ENCODE measurements around the gene A1BG.
A peak's percentile ranks its signal among the peaks of the same experiment; 100 is the strongest.
"Not testable (repeated sequence)": the region's sequence is repeated elsewhere in the genome, so short reads cannot be mapped to it uniquely, and the experiment has no call there.

A1BG gene

DNA sequence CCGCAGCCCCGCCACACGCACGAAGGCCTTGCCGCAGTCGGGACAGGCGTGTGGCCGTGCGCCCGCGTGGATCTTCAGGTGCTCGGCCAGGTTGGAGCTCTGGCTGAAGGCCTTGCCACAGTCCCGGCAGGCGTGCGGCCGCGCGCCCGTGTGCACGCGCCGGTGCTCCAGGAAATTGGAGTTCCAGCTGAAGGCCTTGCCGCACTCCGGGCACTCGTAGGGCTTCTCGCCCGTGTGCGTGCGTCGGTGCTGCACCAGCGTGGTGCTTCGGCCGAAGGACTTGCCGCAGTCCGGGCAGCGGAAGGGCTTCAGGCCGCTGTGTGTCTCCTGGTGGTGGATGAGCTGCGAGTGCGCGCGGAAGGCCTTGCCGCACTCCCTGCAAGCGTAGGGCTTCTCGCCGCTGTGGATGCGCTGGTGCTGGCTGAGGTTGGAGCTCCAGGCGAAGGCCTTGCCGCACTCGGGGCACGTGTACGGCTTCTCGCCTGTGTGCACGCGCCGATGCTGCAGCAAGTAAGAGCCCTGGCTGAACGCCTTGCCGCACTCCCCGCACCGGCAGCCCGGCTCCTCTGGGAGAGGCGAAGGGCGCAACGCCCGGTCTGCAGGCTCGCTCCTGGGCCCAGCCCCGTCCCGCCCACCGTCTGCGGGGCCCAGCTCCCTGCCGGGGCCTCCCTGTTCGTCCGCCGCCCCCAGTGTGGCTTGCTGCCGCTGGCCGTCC lies 3.6 kb upstream of the A1BG start:
- no peak for DNase-seq

DNA sequence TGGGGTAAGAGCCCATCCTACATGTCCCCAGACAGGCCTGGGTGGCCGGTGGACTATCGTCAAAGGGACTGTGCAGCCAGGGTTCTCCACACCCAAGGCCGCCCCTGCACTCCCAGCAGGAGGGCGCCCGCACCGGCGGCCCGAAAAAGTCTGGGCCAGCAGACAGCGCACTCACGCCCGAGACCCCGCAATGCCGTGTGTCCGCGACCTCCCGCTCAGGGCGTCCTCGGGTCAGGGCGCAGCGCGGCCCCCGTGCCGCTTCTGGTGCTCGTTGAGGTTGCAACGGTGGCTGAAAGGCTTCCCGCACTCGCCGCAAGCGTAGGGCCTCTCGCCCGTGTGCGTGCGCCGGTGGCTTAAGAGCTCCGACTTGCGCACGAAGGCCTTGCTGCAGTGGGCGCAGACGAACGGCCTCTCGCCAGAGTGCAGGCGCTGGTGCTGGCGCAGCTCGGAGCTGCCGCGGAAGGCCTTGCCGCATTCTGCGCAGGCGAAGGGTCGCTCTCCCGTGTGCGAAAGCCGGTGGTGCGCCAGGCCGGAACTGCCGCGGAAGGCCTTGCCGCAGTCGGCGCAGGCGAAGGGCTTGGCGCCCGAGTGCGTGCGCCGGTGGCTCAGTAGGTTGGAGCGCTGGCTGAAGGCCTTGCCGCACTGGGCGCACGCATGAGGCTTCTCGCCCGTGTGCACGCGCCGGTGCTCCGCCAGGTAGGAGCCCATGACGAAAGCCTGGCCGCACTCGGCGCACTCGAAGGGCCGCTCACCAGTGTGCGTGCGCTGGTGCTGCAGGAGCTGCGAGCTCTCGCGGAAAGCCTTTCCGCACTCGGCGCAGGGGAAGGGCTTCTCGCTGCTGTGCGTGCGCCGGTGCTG lies 2.8 kb upstream of the A1BG start:
- DNase-seq = no peak

- no peak for DNase-seq
Measured at GRCh38 chr19:58355215-58355796, 2.0 kb upstream of the A1BG start.

GRCh38 chr19:58354478-58355030 lies 1.3 kb upstream of the A1BG start:
- no peak for DNase-seq

DNA sequence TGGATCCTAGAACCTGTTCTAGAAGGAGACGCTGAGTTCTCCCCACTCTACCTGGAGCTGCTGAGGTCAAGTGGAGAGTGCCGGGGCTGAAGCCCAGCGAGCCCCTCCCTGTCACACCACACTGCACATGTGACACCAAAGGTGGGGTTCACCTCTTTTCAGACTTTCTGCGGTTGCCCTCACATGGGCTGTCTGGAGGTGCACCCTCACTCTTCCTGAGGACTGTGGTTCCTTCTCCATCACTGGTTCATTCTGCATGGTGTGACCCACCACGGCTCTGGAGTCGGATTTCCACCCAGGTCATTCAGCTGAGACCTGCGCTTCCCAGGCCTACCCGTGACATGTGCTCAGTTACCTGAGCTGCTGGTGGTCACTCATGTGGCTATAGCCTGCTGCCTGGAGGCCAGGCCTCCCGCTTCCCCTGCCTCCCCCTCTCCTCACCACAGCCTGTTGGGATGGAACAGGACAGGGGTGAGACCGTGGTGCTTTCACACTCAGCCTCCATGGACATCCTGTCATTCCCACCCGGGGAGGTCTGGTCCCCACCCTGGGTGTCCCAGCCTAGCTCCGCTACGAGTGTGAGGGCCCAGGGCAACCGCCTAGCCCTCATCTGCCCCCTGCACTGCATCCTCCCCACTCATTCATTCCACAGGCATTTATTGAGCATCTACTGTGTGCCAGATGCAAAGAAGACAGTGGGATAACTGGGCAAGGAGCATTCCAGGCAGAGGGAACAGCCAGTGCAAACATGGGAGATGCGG lies 605 bp upstream of the A1BG start:
- DNase-seq = no peak

DNA sequence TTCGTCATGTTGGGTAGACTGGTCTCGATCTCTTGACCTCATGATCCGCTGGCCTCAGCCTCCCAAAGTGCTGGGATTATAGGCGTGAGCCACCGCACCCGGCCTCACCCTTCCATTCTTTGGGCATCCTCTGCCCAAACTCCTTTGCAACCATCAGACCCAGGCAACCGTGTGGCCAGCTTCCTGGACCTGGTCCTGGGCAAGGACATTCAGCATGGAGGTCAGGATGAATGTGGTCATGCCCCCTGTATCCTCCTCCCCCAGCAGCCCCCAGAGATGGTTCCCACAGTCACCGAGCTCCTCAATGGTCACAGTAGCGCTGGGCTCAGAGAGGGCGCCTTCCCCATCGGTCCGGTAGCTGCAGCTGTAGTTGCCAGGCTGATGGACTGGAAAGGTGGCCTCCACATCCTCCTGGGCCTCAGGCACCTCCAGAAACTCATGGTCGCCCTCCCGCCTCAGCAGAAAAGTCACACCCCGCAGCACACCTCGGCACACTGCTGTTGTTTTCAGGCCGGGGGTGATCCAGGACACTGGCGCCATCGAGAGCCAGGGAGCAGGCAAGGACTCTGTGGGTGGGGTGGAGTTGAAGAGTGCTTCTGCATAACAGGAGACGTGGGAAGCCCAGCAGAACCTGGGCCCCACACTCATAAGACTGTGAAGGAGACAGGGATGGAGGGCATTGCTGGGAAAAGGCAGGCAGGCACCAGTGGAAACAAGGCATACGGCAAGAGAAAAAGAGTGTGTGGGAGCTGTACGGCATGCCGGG lies 1.1 kb downstream of the A1BG start:
- DNase-seq = no peak

GRCh38 chr19:58351558-58351878 lies 1.8 kb downstream of the A1BG start:
- DNase-seq = no peak

DNA sequence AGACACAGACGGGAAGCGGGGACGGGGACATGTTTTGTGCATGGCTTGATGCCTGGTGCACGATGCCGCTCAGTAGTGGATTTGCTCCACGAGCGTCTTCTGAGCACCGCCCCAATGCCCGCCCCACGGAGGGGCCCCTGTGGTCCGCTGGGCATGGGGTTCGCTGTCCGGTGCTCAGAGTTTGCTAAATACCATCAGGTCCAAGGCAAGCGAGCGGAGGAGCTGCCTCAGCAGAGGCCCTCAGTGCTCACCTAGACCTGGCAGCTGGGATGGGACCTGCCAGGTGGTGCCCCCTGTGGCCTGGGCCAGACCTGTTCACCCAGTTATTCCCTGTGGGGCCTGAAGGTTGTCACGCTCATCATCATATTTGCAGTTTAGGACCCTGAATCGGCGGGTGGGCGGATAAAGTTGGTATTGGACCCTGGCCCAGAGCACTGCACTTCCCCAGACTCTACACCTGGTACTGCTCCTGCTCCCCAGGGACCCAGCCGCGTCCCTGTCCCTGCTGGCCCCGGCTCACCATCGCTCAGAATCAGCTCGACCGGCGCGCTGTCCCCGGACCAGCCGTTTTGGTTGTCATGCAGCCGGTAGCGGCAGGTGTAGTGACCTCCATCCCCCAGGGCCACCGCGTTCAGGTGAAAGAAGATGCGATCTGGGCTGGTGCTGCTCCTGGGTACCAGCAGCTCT lies 2.3 kb downstream of the A1BG start:
- DNase-seq = no peak

GRCh38 chr19:58350001-58350861 lies 3.1 kb downstream of the A1BG start:
- DNase-seq = no peak

DNA sequence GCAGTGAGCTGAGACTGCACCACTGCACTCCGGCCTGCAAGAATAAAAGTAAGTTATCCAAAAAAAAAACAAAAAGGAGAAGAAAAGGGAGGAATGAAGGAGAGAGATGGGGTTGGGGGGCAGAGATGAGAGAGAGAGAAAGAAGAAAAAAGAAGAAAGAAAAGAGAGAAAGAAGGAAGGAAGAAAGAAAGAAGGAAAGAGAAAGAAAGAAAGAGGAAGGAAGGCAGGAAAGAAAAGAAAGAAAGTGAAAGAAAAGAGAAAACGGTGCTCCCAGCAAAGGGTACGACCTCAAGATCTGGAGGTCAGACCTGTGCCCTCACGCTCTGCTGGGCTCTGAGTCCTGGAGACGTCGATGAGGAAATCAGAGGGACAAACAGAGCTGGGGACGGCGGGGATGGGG lies 3.7 kb downstream of the A1BG start:
- no peak for DNase-seq

DNA sequence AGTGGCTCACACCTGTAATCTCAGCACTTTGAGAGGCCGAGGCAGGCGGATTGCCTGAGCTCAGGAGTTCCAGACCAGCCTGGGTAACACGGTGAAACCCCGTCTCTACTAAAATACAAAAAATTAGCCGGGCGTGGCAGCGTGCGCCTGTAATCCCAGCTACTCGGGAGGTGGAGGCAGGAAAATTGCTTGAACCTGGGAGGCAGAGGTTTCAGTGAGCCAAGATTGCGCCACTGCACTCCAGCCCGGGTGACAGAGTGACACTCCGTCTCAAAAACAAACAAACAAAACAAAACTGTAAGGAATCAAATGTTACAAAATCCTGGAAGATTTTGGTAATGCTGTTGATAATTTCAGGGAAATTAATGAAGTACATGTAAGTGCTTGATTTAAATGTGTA lies 5.2 kb downstream of the A1BG start:
- not testable (repeated sequence) for DNase-seq

DNA sequence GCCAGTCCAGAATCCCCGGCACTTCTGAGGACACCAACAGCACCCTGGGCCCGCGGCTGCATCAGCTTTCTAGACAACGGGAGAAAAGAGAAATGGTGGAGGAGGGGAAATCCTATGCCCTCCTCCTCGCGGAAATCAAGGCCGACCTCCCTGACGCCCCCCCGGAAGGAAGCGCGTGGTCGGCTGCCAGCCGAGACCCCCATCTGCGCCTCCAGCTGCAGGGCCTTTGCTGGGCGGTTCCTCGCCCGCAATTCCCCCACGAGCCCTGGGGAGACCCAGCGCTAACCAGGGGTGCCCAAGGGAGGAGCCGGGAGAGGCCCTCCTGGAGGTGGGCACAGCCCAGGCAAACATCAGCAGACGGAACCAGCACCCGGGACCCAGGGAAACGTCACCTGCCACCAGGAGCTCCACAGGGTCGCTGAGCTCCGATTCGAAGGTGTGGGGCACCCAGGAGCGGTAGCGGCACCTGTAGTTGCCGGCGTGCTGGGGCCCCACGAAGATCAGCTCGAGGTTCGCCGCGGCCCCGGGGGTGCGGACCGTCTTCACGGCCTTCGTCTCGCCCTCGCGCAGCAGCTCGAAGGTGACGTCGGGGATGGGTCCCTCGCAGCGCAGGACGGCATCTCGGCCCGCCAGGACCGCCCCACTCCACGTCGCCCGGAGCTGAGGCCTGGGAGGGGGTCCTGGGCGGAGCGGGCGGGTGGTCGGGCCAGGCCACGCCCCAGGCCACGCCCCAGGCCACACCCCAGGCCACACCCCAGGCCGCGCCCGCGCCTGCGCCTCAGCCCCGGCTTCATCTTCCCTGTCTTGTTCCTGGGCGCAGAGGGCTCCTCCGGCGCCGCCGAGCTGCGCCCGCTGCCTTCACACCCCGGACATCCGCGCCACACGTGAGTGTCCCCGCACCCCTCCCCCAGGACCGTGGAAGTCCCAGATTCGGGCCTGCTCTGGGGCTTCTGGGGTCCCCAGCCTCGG lies 6.0 kb downstream of the A1BG start:
- peak; percentile 69 to 80 for DNase-seq

- DNase-seq = no peak
Measured at GRCh38 chr19:58345558-58345957, 7.7 kb downstream of the A1BG start.

DNA sequence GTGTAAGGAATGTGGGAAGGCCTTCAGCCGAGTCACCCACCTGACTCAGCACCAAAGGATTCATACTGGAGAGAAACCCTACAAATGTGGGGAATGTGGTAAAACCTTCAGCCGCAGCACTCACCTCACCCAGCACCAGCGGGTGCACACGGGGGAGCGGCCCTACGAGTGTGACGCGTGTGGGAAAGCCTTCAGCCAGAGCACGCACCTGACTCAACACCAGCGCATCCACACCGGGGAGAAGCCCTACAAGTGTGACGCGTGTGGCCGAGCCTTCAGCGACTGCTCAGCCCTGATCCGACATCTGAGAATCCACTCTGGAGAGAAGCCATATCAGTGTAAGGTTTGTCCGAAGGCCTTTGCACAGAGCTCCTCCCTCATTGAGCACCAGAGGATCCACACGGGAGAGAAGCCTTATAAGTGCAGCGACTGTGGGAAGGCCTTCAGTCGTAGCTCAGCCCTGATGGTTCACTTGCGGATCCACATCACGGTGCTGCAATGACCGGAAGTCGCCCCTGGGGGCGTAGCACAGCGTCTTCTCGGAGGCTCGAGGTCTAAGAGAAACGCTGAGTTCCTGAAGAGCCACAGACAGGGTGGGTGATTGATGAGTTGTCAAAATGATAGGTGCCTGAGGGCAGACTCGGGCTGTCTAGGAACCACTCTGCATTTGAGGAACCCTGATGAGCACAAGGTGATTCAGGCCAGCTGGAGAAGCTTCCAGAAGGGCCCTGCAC lies 14.3 kb downstream of the A1BG start:
- DNase-seq = no peak

DNA sequence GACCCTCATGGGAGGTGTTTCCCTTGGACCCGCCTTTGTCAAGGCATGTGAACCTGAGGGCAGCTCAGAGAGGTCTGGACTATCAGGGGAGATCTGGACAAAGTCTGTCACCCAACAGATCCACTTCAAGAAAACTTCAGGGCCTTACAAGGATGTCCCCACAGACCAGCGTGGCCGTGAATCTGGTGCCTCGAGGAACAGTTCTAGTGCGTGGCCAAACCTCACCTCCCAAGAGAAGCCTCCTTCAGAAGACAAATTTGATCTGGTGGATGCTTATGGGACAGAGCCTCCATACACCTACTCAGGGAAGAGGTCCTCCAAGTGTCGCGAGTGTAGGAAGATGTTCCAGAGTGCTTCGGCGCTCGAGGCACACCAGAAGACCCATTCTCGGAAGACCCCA lies 15.0 kb downstream of the A1BG start:
- DNase-seq = no peak

DNA sequence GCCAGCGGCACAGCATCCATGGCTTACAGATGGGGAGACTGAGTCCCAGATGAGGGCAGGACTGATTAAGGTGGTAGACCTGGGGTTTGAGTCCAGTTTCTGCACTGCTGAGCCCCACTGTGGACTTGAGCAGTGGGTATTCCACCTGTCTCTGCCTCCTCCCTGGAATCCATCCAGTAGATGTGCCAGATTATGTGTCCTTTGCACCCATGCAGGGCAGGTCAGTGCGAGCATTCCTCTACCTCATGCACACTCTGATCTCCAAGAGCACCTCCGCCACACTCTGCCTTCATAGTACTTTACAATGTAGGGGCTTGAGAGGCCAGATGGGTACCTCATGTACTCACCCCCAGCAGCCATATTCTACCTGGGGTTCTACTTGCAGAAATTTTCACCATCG lies 16.5 kb downstream of the A1BG start:
- DNase-seq = no peak

GRCh38 chr19:58336216-58336615 lies 17.1 kb downstream of the A1BG start:
- DNase-seq = no peak

GRCh38 chr19:58335630-58336029 lies 17.7 kb downstream of the A1BG start:
- no peak for DNase-seq
